Tibial nerve (tissue), 4 donors: ENCODE measurements around the gene SPANXD. TPM values are rescaled to one million over a fixed set of nuclear protein-coding genes. Genes with fewer than 3 reads are reported as not detected.

Experiments
- DNase-seq, 2 donors: peaks; one replicate each; pipeline ENCODE4 v3.0.0-alpha.2; 2019; ENCODE audit warnings: low spot score in 2 of 2
- H3K27ac ChIP-seq, 4 donors: fragments of 200-600 bp; sonication (generic) in 3 of 4; one replicate each; pipeline ENCODE4 v1.5.1; 2017 to 2019; ENCODE audit warnings: mild to moderate bottlenecking in 1 of 4
- H3K27me3 ChIP-seq, 2 donors: fragments of 200-600 bp; sonication (generic) in 1 of 2; one replicate each; pipeline versions ENCODE4 v1.5.1 to v1.6.0; 2017 to 2019
- H3K36me3 ChIP-seq, 3 donors: fragments of 200-600 bp; sonication (generic); one replicate each; pipeline ENCODE4 v1.5.1; 2018 to 2019
- H3K4me1 ChIP-seq, 4 donors: fragments of 200-600 bp; sonication (generic) in 3 of 4; one replicate each; pipeline ENCODE4 v1.5.1; 2017 to 2019
- H3K4me3 ChIP-seq, 4 donors: fragments of 200-600 bp; sonication (generic) in 3 of 4; one replicate each; pipeline ENCODE4 v1.5.1; 2017 to 2019; ENCODE audit warnings: mild to moderate bottlenecking in 1 of 4, moderate library complexity in 1 of 4
- H3K9me3 ChIP-seq, 4 donors: fragments of 200-600 bp; sonication (generic) in 3 of 4; one replicate each; pipeline ENCODE4 v1.5.1; 2017 to 2019
- EP300 ChIP-seq, 2 donors: sonication (generic); formaldehyde crosslinking; IDR thresholded peaks; one replicate each; pipeline ENCODE4 v1.6.1; 2017; ENCODE audit warnings: antibody characterized with exemption in 2 of 2, mild to moderate bottlenecking in 1 of 2
- POLR2A ChIP-seq, 2 donors: fragments of 450-650 bp; IDR thresholded peaks; one replicate each; pipeline ENCODE4 v1.6.1; 2017; ENCODE audit warnings: antibody characterized with exemption in 2 of 2, mild to moderate bottlenecking in 2 of 2, moderate library complexity in 2 of 2
- WGBS, 2 donors: methylation state at CpG; one replicate each; pipeline ENCODE4 v1.1.5; 2018; 5-methylcytosine and 5-hydroxymethylcytosine counted together
- total RNA-seq, 4 donors: library from RNA; depleted of rRNA; stranded (reverse); fragments of >200 nt; gene quantifications; one replicate each; pipeline ENCODE4 v1.1.0, GENCODE V29; 2016
- TF ChIP-seq, protein P1 (sequence below), 5 experiments: fragments of 200-600 bp in 3 of 5; fragments of 450-650 bp in 2 of 5; sonication (generic) in 3 of 5; IDR thresholded peaks; one replicate each; pipeline ENCODE4 v1.5.1; 2016 to 2019; ENCODE audit warnings: antibody characterized with exemption in 5 of 5, mild to moderate bottlenecking in 3 of 5, moderate library complexity in 2 of 5

Gene SPANXD
- total RNA-seq, 4 donors from 2014 or later = not detected

DNA sequence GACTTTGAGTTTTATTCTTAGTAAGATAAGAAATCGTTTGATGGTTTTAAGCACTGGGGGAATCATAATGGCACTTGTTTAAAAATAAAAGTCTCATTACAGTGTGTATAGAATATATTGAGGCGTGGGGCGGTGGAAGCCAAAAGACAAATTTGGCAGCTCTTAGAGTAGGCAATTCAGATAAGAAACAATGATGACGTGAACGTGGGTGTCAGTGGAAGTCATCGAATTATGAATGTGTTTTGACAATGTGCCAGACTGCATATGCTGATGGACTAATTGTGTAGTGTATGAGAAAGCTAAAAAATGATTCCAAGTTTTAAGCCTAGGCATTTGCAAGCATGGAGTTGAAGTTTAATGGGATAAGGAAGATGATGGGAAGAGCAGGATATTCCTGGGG lies 35.8 kb downstream of the SPANXD start:
- DNase-seq = no peak
- TF ChIP-seq, protein P1, sequence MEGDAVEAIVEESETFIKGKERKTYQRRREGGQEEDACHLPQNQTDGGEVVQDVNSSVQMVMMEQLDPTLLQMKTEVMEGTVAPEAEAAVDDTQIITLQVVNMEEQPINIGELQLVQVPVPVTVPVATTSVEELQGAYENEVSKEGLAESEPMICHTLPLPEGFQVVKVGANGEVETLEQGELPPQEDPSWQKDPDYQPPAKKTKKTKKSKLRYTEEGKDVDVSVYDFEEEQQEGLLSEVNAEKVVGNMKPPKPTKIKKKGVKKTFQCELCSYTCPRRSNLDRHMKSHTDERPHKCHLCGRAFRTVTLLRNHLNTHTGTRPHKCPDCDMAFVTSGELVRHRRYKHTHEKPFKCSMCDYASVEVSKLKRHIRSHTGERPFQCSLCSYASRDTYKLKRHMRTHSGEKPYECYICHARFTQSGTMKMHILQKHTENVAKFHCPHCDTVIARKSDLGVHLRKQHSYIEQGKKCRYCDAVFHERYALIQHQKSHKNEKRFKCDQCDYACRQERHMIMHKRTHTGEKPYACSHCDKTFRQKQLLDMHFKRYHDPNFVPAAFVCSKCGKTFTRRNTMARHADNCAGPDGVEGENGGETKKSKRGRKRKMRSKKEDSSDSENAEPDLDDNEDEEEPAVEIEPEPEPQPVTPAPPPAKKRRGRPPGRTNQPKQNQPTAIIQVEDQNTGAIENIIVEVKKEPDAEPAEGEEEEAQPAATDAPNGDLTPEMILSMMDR (IDR thresholded peaks at IDR 0.05) = no peak
- TF ChIP-seq POLR2A (IDR thresholded peaks at IDR 0.05) (no peak), EP300 (IDR thresholded peaks at IDR 0.05) (no peak)
- Histone ChIP-seq H3K4me1 (no peaks in the 10 kb centered on the region), H3K27me3 (no peaks in the 10 kb centered on the region), H3K36me3 (no peaks in the 10 kb centered on the region), H3K9me3 (no peaks in the 10 kb centered on the region), H3K27ac (no peak overlapping the region), H3K4me3 (no peak overlapping the region)
- 60 to 71% methylated on average over 6 of the region's 6 CpGs for whole genome bisulfite sequencing, 2 donors

DNA sequence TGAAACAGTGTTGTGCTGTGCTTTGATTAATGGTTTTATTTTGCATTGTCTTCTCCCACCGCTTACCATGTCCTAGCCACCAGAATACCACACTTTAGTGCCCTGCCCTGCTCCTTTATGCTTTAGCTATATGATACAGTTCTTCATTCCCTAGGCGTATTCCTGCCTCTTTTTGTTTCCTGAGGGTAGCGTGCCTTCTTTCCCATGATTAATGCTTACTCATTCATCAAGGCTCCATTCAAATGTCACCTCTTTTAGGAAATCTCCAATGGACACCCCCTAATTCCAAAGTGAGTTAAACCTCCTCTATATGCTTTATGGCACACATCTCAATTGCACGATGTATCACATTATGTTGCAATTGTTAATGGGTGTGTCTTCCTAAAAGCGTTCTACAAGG lies 46.3 kb downstream of the SPANXD start:
- TF ChIP-seq, protein P1 (IDR thresholded peaks at IDR 0.05) = no peak
- no peak for TF ChIP-seq POLR2A (IDR thresholded peaks at IDR 0.05)
- TF ChIP-seq EP300 (IDR thresholded peaks at IDR 0.05) = no peak
- 74 to 98% methylated on average over 5 of the region's 5 CpGs for WGBS, 2 donors
- no peaks in the 10 kb centered on the region for H3K4me1 ChIP-seq

More for the DNA sequence above, 46.3 kb downstream of the SPANXD start:
- Histone ChIP-seq H3K4me3 (no peak overlapping the region), H3K27me3 (no peaks in the 10 kb centered on the region), H3K27ac (no peak overlapping the region), H3K9me3 (no peaks in the 10 kb centered on the region), H3K36me3 (no peaks in the 10 kb centered on the region)
- DNase-seq = no peak

Other genes starting within 250 kb of the SPANXD start
- not detected for gene SPANXA1, start 114.0 kb downstream of the SPANXD start, total RNA-seq
- not detected for gene SPANXA2, start 109.0 kb downstream of the SPANXD start, total RNA-seq
- not detected for gene MAGEC3, start 139.6 kb upstream of the SPANXD start, total RNA-seq
- not detected for gene MAGEC1, start 205.2 kb upstream of the SPANXD start, total RNA-seq